Measurements from ENCODE around the gene KCNJ9.

The KCNJ9 gene

DNA sequence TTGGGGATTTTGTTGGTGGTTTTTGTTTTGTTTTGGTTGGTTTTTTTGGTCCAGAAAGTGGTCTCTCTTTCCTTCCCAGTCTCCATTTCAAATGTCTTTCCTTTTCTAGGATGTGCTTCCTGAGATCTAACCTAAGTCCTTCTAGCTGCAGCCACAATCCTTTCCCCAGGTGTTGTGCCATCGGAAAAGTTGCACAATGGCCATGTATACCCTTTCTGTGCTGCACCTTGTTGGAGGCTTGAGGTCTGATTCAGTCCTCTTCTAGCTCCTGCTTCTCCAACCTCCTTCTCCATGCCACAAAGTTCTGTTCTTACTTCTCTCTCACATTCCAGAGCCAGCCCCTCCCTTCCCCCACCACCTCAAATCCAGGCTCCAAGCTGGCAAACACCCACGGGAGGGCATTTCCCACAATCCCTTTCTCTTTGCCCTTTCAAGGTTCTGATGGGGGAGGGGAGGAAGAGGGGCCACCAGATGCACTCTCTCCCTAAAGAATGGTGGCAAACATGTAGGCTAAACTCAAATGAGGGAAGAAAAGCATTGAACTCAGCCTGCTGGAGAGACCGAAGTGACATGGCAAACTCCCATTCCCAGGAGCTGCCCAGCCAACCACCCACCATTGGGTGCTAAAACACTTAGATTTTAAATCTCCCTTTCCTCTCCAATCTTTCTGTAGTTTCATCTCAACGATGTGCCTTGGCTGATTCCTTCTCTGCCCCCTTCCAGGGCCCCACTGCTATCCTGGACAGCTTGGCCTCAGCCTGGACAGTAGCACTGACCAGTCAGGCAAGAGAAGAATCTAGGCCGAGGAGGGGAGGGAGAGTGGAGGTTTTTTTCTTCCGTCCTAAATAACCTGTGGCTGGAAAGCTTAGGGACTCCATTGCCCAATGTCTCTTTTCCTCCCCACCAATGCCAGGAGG lies 14.3 kb upstream of the KCNJ9 start:
- DNase-seq = no peak

DNA sequence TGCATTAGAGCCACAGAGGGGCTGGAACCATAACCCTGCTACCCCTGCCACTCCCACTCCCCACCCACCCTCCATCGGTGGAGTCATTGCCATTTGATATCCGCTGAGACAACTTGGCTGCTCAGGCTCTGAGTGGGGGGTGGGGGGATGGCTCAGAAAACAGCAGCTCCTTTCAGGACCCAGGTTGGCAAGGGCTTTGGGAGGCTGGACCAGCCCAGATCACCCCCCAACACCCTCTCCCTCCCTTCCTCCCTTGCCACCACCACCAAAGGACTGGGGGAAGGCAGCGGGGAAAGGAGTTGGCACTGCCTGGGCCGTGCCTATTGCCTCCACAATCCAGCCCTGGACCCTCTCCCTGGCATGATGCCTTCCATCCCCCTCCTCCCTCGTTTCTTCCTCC lies 13.1 kb upstream of the KCNJ9 start:
- DNase-seq = no peak

DNA sequence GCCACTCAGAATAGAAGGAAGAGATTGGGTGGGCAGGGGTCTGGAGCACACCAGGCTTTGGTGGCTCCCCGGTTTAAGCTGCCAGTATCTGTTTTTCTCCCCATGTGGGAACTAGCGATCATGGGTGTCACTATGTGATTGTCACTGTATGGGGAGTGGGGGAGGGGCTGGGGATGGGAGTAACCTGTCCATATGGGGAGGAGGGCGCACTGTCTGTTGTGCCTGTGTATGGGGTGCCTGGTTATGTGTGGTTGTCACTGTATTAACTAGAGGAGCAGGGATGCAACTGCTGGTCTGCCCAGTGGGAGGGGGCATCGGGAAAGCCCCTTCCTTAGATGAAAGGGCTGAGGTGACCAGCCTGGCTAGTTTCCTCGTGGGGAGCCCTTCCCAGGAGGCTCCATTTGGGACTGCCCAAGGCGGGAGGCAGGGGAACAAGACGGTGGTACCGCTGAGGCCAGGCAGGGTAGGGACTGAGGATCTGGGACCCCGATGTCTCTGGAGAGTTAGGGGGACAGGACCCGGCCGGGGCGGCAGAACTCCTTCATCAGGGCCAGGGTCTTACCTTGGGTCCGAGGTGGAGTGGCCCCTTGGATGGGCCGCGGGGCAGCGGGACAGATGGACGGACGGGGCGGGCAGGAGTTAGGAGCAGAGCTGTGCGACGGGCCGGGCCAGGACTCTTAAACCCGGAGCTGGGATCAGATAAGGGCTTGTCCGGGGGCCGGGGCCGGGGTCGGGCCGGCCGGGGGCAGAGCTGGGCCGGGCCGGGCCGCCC lies 11.7 kb upstream of the KCNJ9 start, which contains the start of gene KCNJ10:
KCNJ10 (minus strand) TSS at position 701 of the 772 bp plus-strand sequence. CDS start 27,628 bp downstream, outside the sequence.
- DNase-seq = no peak

DNA sequence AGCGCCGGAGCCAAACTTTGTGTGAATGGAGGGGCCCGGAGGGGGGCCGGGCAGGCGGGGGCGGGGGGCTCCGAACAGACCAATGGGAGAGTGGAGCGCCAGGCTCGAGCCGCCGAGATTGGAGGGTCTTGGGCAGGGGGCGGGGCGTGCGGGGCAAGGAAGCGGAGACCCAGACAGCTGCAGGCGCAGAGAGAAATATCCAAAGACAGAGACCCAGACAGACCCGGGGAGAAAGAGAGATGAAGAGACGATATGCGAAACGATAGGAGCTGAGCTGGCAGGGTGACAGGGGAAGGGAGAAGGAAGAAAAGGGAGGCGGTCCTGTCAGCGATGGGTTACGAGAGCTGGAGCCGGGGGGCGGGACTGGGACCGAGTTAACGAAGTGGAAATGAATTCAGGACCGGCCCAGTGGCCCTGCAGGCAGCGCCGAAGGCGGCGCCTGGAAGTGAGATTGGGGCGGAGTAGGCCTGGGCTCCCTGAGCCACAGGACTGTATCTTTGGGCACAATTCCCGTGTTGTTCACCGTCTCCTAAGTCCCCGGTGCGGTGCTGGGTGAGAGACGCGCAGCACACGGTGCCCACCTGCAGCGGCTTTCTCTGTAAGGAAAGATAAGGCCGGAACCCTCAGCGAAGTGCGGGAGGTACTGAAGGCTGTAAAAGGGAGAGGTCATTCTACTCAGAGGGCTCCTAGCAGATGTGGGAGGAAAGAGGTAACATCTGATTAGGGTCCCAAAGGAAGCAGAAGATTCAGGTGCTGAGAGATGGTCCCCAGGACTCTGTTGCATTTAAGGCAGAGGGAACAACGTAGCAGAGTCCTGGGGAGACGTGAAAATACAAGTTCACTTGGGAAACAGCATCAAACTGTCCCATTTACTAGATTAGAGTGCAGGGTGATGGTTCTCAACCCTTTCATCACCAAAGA lies 10.8 kb upstream of the KCNJ9 start:
- peak; percentile 62 for DNase-seq

DNA sequence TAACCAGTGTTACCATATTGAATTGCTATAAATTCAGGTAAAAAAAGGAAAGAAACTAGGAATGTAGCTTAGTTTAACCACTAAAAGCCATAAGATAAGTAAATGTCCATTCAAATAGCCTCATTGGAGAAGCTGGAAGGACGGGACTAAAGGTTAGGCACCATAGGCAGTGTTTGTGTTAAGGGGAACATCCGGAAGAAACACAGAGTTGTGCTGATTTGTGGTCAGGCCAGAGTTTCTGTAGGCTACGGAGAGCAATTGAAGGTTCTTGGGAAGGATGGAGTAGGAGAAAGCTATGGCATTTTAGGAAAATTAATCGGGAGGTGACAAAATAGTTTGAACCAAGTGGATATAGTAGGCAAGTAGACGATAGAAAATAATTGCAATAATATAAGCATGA lies 10.0 kb upstream of the KCNJ9 start:
- no peak for DNase-seq

DNA sequence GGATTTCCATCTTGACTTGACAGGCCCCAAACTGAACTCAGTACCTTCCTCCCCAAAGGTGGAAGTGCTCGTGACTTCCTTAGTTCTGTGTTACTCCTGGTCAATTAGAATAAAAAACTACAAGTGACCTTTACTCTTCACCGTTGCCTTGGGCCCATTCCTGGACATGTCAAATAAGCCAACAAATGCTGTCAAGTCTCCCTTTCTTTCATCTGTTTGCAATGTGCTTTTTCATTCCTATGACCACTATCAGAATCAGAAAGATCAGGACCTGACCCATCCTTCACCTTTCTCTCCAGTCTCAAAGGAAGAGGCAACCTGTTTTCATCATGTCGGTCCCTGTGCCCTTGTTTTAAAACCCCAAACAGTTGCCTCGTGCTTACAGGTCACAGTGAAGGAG lies 6.5 kb upstream of the KCNJ9 start:
- DNase-seq = no peak

DNA sequence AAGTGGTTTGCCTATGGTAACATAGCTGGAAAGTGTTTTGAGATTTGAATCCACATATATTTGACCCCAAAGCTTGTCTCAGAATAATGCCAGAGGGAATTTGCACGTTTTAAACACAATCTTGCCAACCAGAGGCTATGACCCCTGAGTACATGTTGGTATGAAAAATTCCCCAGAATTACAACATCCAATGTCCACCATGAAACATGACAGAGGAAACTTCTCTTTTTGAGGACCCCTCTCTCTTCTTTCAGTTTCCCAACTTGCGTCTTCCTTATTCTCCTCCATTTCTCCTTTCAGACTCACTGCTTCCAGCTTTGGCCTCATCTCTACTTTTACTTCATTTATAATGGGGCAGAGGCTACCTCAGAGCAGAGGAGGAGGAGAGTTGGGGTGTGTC lies 5.5 kb upstream of the KCNJ9 start:
- no peak for DNase-seq

DNA sequence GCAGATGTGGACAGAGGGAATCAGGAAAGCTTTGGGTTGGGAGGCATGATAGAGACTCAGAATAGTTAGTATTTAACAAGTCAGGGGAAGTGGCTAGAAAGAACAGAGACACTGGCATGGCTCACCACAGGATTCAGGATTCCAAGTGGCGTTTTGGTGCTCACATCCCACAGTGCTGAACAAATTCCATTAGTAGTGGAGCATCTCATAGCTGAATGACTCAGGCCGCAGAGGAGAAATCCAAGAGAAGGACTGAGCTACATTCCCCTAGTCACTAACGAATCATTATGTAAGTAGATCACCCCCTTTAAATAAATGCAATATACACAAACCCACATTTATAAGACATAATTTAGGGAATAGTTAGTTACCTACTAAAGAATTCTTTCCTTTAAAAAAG lies 5.0 kb upstream of the KCNJ9 start:
- no peak for DNase-seq

DNA sequence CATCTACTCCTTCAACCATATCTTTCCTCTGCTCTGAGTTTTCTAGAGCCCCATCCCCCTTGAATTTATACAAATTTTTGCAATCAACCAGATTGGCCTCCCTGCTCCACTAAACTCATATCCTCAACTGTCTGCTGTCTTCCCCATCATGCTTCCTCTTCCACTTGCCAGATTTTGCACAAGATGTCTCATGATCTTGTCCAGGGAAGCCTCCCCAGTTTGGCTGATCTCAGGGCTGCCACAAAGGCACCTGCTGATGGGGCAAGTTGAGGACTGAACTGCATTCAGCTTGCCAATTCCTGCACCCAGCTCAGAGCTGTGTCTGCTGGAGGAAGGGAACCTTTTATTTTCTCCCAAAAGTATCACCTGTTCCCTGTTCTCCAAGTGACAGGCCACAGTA lies 3.9 kb upstream of the KCNJ9 start:
- no peak for DNase-seq

DNA sequence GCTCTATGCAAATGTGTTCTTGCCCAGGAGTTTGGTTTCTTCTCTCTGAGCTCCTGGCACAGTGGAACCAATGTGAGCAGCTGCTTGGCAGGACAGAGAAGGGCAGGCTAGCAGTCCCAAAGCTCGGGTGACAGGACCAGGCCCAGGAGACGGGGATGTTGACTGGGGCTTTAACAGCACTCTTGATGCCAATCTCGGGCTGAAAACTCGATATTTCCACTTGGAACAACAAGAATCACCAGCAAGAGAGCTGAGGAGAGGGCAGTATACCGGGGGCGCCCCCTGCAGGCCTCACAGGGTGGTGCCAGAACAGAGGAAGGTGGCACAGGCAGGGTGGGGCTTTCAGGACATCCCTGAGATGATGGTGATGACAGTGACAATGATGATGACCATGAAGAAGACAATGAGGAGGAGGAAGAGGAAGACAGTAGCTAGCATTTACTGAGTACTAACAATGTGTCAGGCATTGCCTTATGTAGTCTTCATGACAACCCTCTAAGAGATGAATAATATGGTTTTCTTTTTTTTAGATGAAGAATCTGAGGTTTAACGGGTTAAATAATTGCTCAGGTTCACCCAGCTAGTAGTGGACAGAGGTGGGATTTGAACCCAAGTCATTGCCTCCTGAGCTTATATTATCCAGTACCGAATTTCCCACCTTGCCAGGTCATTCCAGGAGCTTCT lies 2.7 kb upstream of the KCNJ9 start:
- DNase-seq = no peak

DNA sequence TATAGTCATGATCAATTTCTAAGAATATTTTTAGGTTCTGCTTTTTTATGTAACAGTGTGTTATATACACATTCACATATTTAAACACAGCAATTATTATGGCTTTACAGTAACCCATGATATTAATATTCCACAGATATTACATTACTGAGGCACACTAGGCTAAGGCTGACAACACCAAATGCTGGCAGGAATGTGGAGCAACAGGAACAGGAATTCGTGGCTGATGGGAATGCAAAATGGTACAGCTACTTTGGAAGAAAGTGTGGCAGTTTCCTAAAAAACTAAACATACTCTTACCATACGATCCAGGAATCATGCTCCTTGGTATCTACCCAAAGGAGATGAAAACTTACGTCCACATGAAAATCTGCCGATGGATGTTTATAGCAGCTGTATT lies 1.9 kb upstream of the KCNJ9 start:
- DNase-seq = no peak

DNA sequence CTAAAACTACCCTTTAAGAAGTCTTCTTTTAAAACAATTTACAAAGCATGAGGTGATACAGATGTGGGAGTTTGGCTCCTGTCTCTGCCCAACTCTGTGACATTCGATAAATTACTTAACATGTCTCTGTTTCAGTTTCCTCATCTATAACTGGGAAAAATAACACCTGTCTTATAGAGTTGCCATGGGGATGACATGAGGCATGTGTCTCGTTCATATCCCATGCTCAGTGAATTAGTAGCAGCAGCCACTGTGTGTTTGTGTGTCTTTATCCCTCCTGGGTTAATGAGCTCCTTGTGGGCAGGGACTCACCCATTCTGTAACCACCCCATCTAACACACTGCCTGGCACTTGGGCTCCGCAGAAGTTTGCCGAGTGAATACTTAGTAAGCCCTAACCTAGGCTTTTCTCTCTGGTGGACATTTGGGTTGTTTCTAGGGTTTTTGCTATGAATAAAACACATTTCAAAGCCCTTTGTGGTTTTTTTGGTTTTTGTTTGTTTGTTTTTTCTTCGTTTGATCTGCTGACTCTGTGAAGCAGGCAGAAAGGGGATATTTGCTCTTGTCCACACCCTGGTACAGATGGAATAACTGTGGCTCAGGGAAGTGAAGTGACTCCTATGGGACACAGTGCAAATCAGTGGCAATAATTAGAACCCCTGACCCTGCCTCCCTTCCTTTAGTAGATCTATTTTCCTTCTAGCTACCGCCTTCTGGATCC lies 797 bp upstream of the KCNJ9 start:
- no peak for DNase-seq

DNA sequence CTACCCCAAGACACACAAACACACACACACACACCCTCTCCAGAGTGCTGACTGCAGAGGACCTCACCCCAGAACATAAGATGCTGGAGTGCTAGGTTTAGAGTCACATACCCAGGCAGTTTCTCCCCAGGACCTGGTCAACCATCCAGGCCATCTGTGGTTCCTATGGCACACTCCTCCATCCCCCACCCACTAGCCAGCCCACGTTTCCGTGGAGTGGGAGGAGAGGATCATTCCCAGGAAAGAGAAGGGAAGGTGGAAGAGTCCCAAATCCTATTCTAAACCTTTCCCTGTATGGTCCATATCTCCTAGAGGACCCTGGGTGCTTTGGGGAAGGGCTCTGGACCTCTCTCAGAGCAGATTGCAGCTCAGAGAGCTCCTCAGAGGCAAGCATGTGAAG lies 1.1 kb downstream of the KCNJ9 start:
- no peak for DNase-seq

DNA sequence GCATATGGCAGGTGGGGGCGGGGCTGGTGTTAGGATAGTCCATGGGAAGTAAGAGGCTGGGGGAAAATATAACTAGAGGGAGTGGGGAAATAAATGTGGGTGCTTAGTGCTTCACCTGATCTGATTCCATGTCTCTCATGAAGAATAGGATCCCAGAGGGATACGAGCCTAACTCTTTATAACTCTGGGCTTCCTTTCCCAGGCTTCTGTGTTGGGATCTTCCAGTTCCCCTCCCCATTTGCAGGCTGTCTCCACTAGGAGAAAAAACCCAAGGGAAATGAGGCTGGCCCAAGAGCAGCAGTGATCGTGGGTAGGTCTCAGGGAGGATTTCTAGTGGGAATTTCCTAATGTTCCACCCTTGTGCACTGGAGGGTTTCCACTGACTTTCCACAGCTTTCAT lies 1.6 kb downstream of the KCNJ9 start:
- DNase-seq = no peak

DNA sequence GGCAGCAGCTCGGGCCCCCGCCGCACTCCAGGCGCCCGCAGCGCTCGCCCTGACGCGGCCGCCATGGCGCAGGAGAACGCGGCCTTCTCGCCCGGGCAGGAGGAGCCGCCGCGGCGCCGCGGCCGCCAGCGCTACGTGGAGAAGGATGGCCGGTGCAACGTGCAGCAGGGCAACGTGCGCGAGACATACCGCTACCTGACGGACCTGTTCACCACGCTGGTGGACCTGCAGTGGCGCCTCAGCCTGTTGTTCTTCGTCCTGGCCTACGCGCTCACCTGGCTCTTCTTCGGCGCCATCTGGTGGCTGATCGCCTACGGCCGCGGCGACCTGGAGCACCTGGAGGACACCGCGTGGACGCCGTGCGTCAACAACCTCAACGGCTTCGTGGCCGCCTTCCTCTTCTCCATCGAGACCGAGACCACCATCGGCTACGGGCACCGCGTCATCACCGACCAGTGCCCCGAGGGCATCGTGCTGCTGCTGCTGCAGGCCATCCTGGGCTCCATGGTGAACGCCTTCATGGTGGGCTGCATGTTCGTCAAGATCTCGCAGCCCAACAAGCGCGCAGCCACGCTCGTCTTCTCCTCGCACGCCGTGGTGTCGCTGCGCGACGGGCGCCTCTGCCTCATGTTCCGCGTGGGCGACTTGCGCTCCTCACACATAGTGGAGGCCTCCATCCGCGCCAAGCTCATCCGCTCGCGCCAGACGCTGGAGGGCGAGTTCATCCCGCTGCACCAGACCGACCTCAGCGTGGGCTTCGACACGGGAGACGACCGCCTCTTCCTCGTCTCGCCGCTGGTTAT lies 2.8 kb downstream of the KCNJ9 start:
- DNase-seq = no peak

DNA sequence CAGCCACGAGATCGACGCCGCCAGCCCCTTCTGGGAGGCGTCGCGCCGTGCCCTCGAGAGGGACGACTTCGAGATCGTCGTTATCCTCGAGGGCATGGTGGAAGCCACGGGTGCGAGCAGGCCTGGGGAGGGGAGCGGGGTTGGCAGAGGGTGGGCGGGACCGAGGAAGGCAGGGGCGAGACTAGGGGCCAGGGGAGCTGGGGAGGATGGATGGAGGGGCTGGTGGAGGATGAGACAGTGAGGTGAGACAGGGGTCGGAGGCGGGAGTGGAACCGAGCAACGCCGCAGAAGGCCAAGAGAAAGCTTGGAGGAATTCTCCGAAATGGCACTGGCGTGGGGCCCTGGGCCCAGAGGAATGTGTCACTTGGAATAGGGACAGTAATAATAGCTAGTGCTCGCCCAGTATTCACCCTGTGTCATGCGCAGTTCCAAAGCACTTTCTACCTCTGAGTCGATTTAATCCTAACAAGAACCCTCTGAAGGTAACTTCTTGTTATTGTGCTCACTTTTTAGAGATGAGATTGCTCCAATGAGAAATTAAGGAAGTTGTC lies 3.5 kb downstream of the KCNJ9 start:
- no peak for DNase-seq

DNA sequence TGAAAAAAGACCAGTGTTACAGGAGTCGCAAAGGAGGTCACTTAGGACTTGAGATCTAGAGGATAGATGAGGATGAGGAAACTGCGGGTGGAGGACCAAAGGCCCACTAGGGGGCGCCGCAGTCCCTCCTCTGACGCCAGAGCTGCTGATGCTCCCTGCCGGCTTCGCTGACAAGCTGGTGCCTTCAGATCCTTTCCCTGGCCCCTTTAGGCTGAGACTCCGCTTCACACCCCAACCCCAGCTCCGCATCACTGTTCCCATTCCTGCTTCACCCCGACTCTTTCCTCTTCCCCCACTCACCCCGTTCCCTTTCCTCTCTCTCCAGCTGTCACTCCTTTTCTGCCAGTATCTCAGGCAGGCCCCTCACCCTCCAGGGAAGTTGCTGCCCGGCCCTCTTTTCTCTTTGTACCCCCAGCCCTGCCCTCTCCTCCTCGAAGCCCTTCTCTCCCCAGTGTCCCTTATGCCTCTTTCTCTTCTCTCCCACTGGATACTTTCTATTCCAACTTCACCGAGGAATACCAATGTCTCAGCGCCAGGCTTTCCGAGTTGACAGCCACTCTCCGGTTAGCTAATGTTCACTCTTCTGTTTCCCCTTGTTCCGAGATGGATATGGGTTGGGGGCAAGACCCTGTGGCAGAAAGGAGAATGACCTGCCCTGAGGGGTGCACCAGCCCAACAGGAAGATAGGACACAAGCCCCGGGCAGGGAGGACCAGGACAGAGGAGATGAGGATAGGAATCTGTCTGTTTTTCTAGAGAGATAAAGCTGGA lies 4.5 kb downstream of the KCNJ9 start:
- peak; percentile 57 for DNase-seq

DNA sequence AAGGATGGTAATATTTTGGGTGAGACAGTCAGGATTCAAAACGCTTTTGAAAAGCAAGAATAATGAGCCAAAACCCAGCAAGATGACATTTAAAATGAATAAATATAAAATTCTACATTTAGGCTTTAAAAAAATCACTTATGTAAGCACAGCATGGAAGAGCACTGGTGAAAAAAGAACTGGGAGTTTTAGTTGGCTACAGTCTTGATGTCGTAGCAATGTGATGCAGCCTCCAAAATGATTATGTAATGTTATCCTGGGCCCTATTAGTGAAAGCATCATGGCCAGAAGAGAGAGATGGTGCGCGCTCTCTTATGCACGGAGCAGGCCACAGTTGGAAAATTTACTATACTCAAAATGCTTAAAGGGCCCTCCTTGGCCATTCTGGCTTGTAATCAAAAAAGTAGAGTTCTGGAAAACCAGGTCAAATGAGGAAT lies 5.1 kb downstream of the KCNJ9 start:
- no peak for DNase-seq

DNA sequence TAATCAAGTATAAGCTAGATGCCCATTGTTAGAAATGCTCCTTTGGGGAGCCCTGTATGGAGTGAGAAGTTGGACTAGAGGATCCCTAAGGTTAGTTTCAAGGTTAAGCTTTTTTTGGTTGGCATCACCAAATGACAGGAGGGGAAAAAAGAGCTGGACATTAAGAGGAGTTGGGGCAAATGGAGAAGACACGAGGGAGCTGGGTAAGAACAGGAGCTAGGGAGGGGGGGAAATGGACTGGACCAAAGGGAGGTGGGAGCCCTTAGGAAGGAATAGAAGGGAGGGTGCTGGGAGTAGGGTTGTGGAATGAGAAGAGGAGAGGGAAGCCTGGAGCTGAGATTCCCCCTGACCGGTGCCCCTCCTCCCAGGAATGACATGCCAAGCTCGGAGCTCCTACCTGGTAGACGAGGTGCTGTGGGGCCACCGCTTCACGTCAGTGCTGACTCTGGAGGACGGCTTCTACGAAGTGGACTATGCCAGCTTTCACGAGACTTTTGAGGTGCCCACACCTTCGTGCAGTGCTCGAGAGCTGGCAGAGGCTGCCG lies 5.9 kb downstream of the KCNJ9 start:
- DNase-seq = no peak

Data from NCI-H1048 (cell line).